A549 (cell line): ENCODE results near the gene SYT12. TPM values are rescaled to one million over a fixed set of nuclear protein-coding genes. Genes with fewer than 3 reads are reported as not detected.

ENCODE experiments used
- ATAC-seq, 2 experiments: fragments of 200-7000 bp in 1 of 2; fragments of >200 bp in 1 of 2; cut with Nextera tagmentation in 1 of 2; cut with Tn5 transposase in 1 of 2; 3 replicates each; pipeline versions ENCODE4 v1.8.0 to v1.9.1; 2018 to 2020; ENCODE audit warnings: mild to moderate bottlenecking in 1 of 2, moderate library complexity in 1 of 2
- CTCF ChIA-PET: fragments of 300-600 bp; sonication (Branson Sonifier 250); formaldehyde crosslinking; extraction: SDS; loops from one replicate; lab custom pipeline; 2021; ENCODE audit warnings: antibody characterized with exemption, inconsistent platforms; lab: Yijun Ruan, JAX
- POLR2A ChIA-PET: fragments of 350-600 bp; formaldehyde crosslinking; extraction: SDS; loops from one replicate; lab custom pipeline; 2021; ENCODE audit warnings: antibody characterized with exemption, inconsistent platforms; lab: Yijun Ruan, JAX
- DNase-seq, 2 experiments: peaks; one replicate each; pipeline versions ENCODE4 v3.0.0 to v3.0.0-alpha.2; 2011 to 2016; ENCODE audit warnings: low read depth in 1 of 2, low spot score in 1 of 2
- FAIRE-seq: peaks from 2 replicates; lab custom pipeline; 2011; peaks lifted over from hg19 to GRCh38; lab: Jason Lieb, UNC
- H3K27ac ChIP-seq, 2 experiments: fragments of >200 bp; sonication (Bioruptor Twin); formaldehyde crosslinking; 3 replicates each; pipeline ENCODE4 v1.5.1; 2016 to 2017
- H3K4me1 ChIP-seq: fragments of >200 bp; sonication (Bioruptor Twin); formaldehyde crosslinking; 3 replicates; pipeline ENCODE4 v1.6.1; 2016
- H3K4me2 ChIP-seq: fragments of >200 bp; sonication (Bioruptor Twin); formaldehyde crosslinking; 3 replicates; pipeline ENCODE4 v1.6.1; 2016
- H3K4me3 ChIP-seq: fragments of >200 bp; sonication (Bioruptor Twin); formaldehyde crosslinking; 3 replicates; pipeline ENCODE4 v1.5.1; 2016
- H3K9me3 ChIP-seq: fragments of >200 bp; sonication (Bioruptor Twin); formaldehyde crosslinking; 3 replicates; pipeline ENCODE4 v1.6.1; 2016
- CBX8 ChIP-seq: fragments of 200-600 bp; sonication (generic); IDR thresholded peaks from 2 replicates; pipeline ENCODE4 v1.6.1; 2016
- CEBPB ChIP-seq, 2 experiments: fragments of >200 bp in 1 of 2; sonication (Bioruptor Twin) in 1 of 2; formaldehyde crosslinking in 1 of 2; IDR thresholded peaks; 2 replicates each; pipeline ENCODE4 v1.6.1; 2012 to 2016
- CTCF ChIP-seq: fragments of >200 bp; sonication (Bioruptor Twin); formaldehyde crosslinking; IDR thresholded peaks from 3 replicates; pipeline ENCODE4 v1.5.1; 2016
- EHF ChIP-seq: fragments of 250-450 bp; sonication (Bioruptor Pico); IDR thresholded peaks from 2 replicates; pipeline ENCODE4 v1.5.0; 2020; ENCODE audit warnings: mild to moderate bottlenecking
- EHMT2 ChIP-seq: fragments of 200-600 bp; sonication (generic); IDR thresholded peaks from 2 replicates; pipeline ENCODE4 v1.6.1; 2016; ENCODE audit warnings: antibody characterized with exemption, low read depth, mild to moderate bottlenecking, moderate library complexity
- EP300 ChIP-seq, 2 experiments: fragments of >200 bp; sonication (Bioruptor Twin); formaldehyde crosslinking; IDR thresholded peaks; 2 replicates in 1 of 2; 3 replicates in 1 of 2; pipeline ENCODE4 v1.6.1; 2016 to 2017
- FOSL2 ChIP-seq, 2 experiments: fragments of 450-650 bp in 1 of 2; fragments of >200 bp in 1 of 2; sonication (Bioruptor Twin) in 1 of 2; formaldehyde crosslinking; IDR thresholded peaks; 2 replicates each; pipeline versions ENCODE4 v1.5.0 to v1.6.1; 2016 to 2020; ENCODE audit warnings: mild to moderate bottlenecking in 1 of 2, moderate library complexity in 1 of 2
- GATA3 ChIP-seq: IDR thresholded peaks from 2 replicates; pipeline ENCODE4 v1.6.1; 2012; ENCODE audit warnings: borderline replicate concordance
- HEYL ChIP-seq: fragments of 250-450 bp; sonication (Bioruptor Pico); IDR thresholded peaks from 2 replicates; pipeline ENCODE4 v1.8.0; 2021; ENCODE audit warnings: mild to moderate bottlenecking, moderate library complexity
- HOXB13 ChIP-seq: fragments of 250-450 bp; sonication (Bioruptor Pico); IDR thresholded peaks from 2 replicates; pipeline ENCODE4 v1.5.0; 2020; ENCODE audit warnings: low read depth, mild to moderate bottlenecking, moderate library complexity
- JUN ChIP-seq, 2 experiments: fragments of >200 bp; sonication (Bioruptor Twin); formaldehyde crosslinking; IDR thresholded peaks; 2 replicates in 1 of 2; 3 replicates in 1 of 2; pipeline ENCODE4 v1.6.1; 2016 to 2017
- JUNB ChIP-seq: fragments of >200 bp; sonication (Bioruptor Twin); formaldehyde crosslinking; IDR thresholded peaks from 2 replicates; pipeline ENCODE4 v1.6.1; 2016
- KDM1A ChIP-seq: fragments of 200-600 bp; sonication (generic); IDR thresholded peaks from 2 replicates; pipeline ENCODE4 v1.6.1; 2016; ENCODE audit warnings: low read depth, mild to moderate bottlenecking
- MAX ChIP-seq: IDR thresholded peaks from 2 replicates; pipeline ENCODE4 v1.6.1; 2012
- MYC ChIP-seq: IDR thresholded peaks from 2 replicates; pipeline ENCODE4 v1.6.1; 2012; ENCODE audit warnings: mild to moderate bottlenecking, inconsistent platforms, low read length, improper control_type of control experiment, borderline replicate concordance
- NFE2L2 ChIP-seq: fragments of 150-350 bp; conservative IDR thresholded peaks from 2 replicates; pipeline ENCODE4 v1.6.1; 2014; ENCODE audit warnings: low read length
- NR3C1 ChIP-seq: fragments of >200 bp; sonication (Bioruptor Twin); formaldehyde crosslinking; IDR thresholded peaks from 3 replicates; pipeline ENCODE4 v1.6.1; 2017
- POLR2A ChIP-seq: IDR thresholded peaks from 2 replicates; pipeline ENCODE4 v1.6.1; 2012; ENCODE audit warnings: mild to moderate bottlenecking, low read length
- RCOR1 ChIP-seq: fragments of 150-350 bp; IDR thresholded peaks from 2 replicates; pipeline ENCODE4 v1.6.1; 2014; ENCODE audit warnings: antibody characterized with exemption, low read length, low read depth
- RFX5 ChIP-seq: fragments of 450-650 bp; IDR thresholded peaks from 2 replicates; pipeline ENCODE4 v1.7.1; 2014; ENCODE audit warnings: antibody characterized with exemption, mild to moderate bottlenecking, moderate library complexity
- RNF2 ChIP-seq: fragments of 200-600 bp; sonication (generic); IDR thresholded peaks from 2 replicates; pipeline ENCODE4 v1.6.1; 2016; ENCODE audit warnings: low read depth, mild to moderate bottlenecking, antibody characterized with exemption, moderate library complexity, borderline replicate concordance
- TFCP2L1 ChIP-seq: fragments of 250-450 bp; sonication (Bioruptor Pico); IDR thresholded peaks from 2 replicates; pipeline ENCODE4 v1.5.0; 2021; ENCODE audit warnings: mild to moderate bottlenecking
- TP53 ChIP-seq: fragments of 250-450 bp; sonication (Bioruptor Pico); IDR thresholded peaks from 2 replicates; pipeline ENCODE4 v1.5.0; 2021; ENCODE audit warnings: mild to moderate bottlenecking, moderate library complexity
- ZFP36 ChIP-seq: fragments of 450-650 bp; IDR thresholded peaks from 2 replicates; pipeline ENCODE4 v1.6.1; 2014; ENCODE audit warnings: borderline replicate concordance; ENCODE audit not compliant: partially characterized antibody
- WGBS: methylation state at CpG from one replicate; pipeline ENCODE4 v1.1.6; 2017; ENCODE audit errors: missing lambda C conversion rate; 5-methylcytosine and 5-hydroxymethylcytosine counted together
- polyA plus RNA-seq, 4 experiments: library from polyadenylated mRNA; depleted of rRNA in 3 of 4; stranded (reverse); fragments of >200 nt; fragmentation: RNase III in 1 of 4; extraction: RNeasy Plus Mini Kit Qiagen cat#74134 plus additional on column Dnase treatment in 1 of 4; gene quantifications; 2 replicates in 3 of 4; 3 replicates in 1 of 4; pipeline ENCODE4 v1.2.3, GENCODE V29; 2011 to 2017
- TF ChIP-seq, protein P1 (sequence below): fragments of 250-450 bp; sonication (Bioruptor Pico); IDR thresholded peaks from 2 replicates; pipeline ENCODE4 v1.5.0; 2021; ENCODE audit warnings: mild to moderate bottlenecking, moderate library complexity, borderline replicate concordance
- TF ChIP-seq, protein P2 (sequence below): fragments of 150-350 bp; IDR thresholded peaks from 2 replicates; pipeline ENCODE4 v1.6.1; 2014; ENCODE audit warnings: low read depth, mild to moderate bottlenecking, low read length
- TF ChIP-seq, protein P3 (sequence below): fragments of 450-650 bp; IDR thresholded peaks from 2 replicates; pipeline ENCODE4 v1.6.1; 2014; ENCODE audit warnings: antibody characterized with exemption
- TF ChIP-seq, protein P4 (sequence below): IDR thresholded peaks from 2 replicates; pipeline ENCODE4 v1.6.1; 2012

Gene SYT12
- polyA plus RNA-seq, 2 of the 4 experiments (the other 2 are of a cell fraction) = 1.4 to 9.6 TPM

DNA sequence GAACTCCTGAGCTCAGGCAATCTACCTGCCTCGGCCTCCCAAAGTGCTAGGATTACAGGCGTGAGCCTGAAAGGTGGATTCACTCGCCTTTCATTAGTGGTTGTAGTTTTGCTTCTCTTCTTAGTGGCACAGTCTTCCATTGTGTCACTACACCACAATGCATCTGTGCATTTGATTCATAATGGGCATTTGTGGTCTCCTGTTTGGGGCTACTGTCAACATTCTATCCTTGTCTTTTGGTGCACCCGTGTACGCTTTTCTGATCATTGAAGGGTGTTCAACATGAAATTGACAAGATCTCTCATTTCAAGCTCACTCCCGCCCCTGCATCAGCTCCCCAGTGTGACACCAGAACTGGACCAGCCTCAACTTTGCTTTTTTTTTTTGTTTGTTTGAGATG lies 2.0 kb upstream of the SYT12 start:
- ChIA-PET POLR2A (no interaction called here), CTCF (interaction anchor here (0.7 to 10.6 kb wide), 31 partner anchors 10 to 242 kb away, joined by 3 to 67 read pairs (median 5); partner anchors contain the start of gene RCE1)
- WGBS = 95% methylated on average over 6 of the region's 6 CpGs
- no peak overlapping the region for H3K4me2 ChIP-seq
- ATAC-seq = no peak
- peaks cover 24% of the 10 kb centered on the region for H3K4me1 ChIP-seq
- H3K27ac ChIP-seq = peak overlapping the region in 1 of 2 experiments; percentile 64; a peak in 1 of 6 replicates
- no peak for FAIRE-seq
- no peaks in the 10 kb centered on the region for H3K9me3 ChIP-seq
- H3K4me3 ChIP-seq = no peak overlapping the region
- DNase-seq = no peak
- TF ChIP-seq EHMT2 = no peak
- TF ChIP-seq CBX8 = no peak
- TF ChIP-seq FOSL2 (IDR thresholded peaks at IDR 0.05) = no peak
- no peak for TF ChIP-seq FOSL2 (CRISPR knock-in tag; IDR thresholded peaks at IDR 0.05)
- no peak for TF ChIP-seq GATA3
- no peak for TF ChIP-seq JUNB
- TF ChIP-seq NR3C1 = no peak
- TF ChIP-seq, protein P1, sequence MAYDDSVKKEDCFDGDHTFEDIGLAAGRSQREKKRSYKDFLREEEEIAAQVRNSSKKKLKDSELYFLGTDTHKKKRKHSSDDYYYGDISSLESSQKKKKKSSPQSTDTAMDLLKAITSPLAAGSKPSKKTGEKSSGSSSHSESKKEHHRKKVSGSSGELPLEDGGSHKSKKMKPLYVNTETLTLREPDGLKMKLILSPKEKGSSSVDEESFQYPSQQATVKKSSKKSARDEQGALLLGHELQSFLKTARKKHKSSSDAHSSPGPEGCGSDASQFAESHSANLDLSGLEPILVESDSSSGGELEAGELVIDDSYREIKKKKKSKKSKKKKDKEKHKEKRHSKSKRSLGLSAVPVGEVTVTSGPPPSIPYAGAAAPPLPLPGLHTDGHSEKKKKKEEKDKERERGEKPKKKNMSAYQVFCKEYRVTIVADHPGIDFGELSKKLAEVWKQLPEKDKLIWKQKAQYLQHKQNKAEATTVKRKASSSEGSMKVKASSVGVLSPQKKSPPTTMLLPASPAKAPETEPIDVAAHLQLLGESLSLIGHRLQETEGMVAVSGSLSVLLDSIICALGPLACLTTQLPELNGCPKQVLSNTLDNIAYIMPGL (CRISPR knock-in tag) = no peak
- no peak for TF ChIP-seq TP53 (CRISPR knock-in tag)
- no peak for TF ChIP-seq RCOR1
- TF ChIP-seq CEBPB (IDR thresholded peaks at IDR 0.05) = no peak
- no peak for TF ChIP-seq HEYL (CRISPR knock-in tag)
- TF ChIP-seq RNF2 = no peak

DNA sequence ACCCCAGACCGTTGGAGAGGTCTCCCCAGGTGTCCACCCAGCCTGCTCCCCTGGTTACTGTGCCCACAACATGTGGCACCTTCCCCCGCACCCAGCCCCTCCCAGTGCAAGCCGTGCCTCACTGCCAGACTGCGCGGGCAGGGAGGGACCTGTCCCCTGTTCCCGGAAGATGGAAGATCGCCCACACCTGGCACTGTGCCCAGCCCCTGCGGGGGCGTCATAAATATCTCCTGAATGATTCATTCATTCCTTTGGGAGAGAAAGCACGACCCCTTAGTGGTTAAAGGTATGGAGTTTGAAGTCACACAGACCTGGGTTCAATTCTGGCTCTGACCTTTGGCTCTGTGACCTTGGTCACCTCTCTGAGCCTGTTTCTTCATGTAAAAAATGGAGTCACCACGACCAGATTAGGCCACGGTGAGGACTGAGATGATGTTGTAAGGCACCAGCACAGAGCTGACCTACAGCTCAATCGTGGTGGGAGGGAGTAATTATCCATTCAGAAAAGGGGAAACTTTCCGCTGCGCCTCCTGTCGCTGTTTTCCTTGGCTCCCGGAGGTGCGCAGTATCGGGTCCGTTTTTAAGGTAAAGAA lies 497 bp upstream of the SYT12 start:
- H3K9me3 ChIP-seq = no peaks in the 10 kb centered on the region
- H3K4me3 ChIP-seq = peak overlapping the region; percentile 66; the same call in 2 of the 3 replicates
- CTCF ChIA-PET = interaction anchor here (0.6 to 10.6 kb wide), 33 partner anchors 8 to 297 kb away, joined by 3 to 67 read pairs (median 5); partner anchors contain the start of gene RCE1
- ATAC-seq (peak in 1 of 2 experiments; percentile 15; a peak in 3 of 6 replicates), DNase-seq (peak in 1 of 2 experiments; percentile 45), FAIRE-seq (no peak)
- peak overlapping the region; percentile 72 to 87; a peak in 5 of 6 replicates for H3K27ac ChIP-seq
- peaks cover 24% of the 10 kb centered on the region for H3K4me1 ChIP-seq
- POLR2A ChIA-PET = interaction anchor here (1.4 to 1.8 kb wide), 2 partner anchors 10 to 179 kb away, joined by 4 to 6 read pairs; partner anchors contain the start of gene RCE1
- no peak for TF ChIP-seq HEYL (CRISPR knock-in tag)
- TF ChIP-seq MYC = no peak
- TF ChIP-seq, protein P2, sequence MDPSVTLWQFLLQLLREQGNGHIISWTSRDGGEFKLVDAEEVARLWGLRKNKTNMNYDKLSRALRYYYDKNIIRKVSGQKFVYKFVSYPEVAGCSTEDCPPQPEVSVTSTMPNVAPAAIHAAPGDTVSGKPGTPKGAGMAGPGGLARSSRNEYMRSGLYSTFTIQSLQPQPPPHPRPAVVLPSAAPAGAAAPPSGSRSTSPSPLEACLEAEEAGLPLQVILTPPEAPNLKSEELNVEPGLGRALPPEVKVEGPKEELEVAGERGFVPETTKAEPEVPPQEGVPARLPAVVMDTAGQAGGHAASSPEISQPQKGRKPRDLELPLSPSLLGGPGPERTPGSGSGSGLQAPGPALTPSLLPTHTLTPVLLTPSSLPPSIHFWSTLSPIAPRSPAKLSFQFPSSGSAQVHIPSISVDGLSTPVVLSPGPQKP = no peak
- no peak for TF ChIP-seq CEBPB (IDR thresholded peaks at IDR 0.05)
- TF ChIP-seq EP300 (IDR thresholded peaks at IDR 0.05) = no peak
- TF ChIP-seq TFCP2L1 (CRISPR knock-in tag) = no peak
- TF ChIP-seq, protein P3, sequence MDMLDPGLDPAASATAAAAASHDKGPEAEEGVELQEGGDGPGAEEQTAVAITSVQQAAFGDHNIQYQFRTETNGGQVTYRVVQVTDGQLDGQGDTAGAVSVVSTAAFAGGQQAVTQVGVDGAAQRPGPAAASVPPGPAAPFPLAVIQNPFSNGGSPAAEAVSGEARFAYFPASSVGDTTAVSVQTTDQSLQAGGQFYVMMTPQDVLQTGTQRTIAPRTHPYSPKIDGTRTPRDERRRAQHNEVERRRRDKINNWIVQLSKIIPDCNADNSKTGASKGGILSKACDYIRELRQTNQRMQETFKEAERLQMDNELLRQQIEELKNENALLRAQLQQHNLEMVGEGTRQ = no peak
- no peak for TF ChIP-seq NFE2L2
- TF ChIP-seq, protein P1 (CRISPR knock-in tag) = no peak
- TF ChIP-seq RFX5 = no peak
- TF ChIP-seq HOXB13 (CRISPR knock-in tag) = no peak
- TF ChIP-seq KDM1A = no peak
- TF ChIP-seq CTCF = no peak
- no peak for TF ChIP-seq POLR2A
- no peak; the same call in 1 of the 2 replicates for TF ChIP-seq MAX
- no peak for TF ChIP-seq ZFP36
- TF ChIP-seq, protein P4, sequence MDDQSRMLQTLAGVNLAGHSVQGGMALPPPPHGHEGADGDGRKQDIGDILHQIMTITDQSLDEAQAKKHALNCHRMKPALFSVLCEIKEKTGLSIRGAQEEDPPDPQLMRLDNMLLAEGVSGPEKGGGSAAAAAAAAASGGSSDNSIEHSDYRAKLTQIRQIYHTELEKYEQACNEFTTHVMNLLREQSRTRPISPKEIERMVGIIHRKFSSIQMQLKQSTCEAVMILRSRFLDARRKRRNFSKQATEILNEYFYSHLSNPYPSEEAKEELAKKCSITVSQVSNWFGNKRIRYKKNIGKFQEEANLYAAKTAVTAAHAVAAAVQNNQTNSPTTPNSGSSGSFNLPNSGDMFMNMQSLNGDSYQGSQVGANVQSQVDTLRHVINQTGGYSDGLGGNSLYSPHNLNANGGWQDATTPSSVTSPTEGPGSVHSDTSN = no peak
- TF ChIP-seq EHF (CRISPR knock-in tag) = no peak
- TF ChIP-seq JUN (IDR thresholded peaks at IDR 0.05) = no peak
- 56% methylated on average over 18 of the region's 20 CpGs for WGBS
- H3K4me2 ChIP-seq = peak overlapping the region; percentile 96
